Head of caudate nucleus (tissue), 42 donors: ENCODE data around the gene GKN1.
"Not testable (repeated sequence)": the region's sequence is repeated elsewhere in the genome, so short reads cannot be mapped to it uniquely, and the experiment has no call there.

Source experiments
- DNase-seq, 42 donors: peaks; one replicate each; pipeline versions ENCODE4 v3.0.0 to v3.0.0-alpha.2; 2020 to 2021; ENCODE audit warnings: mixed read lengths in 7 of 42
- intact Hi-C: fragments of 100-400 bp; cut with DNase I; formaldehyde crosslinking; loops from one replicate; pipeline ENCODE4 v1.15.0; 2022

Gene GKN1

GRCh38 chr2:68952887-68953521, 21.4 kb upstream of the GKN1 start, which contains the start of gene GKN2:
Gene GKN2 (minus strand): TSS chr2:68952893. CDS start chr2:68952861, 32 bp downstream.
- intact Hi-C loops: no loop called here
- no peak for DNase-seq

GRCh38 chr2:68955432-68955831, 19.0 kb upstream of the GKN1 start:
- not testable (repeated sequence) for DNase-seq

GRCh38 chr2:68959001-68959400, 15.4 kb upstream of the GKN1 start:
- no peak for DNase-seq
- intact Hi-C loops: no loop called here

More at GRCh38 chr2:68955432-68955831, 19.0 kb upstream of the GKN1 start:
- intact Hi-C loops: not testable (repeated sequence)

GRCh38 chr2:68961380-68961779, 13.1 kb upstream of the GKN1 start:
- intact Hi-C loops: no loop called here
- no peak for DNase-seq

GRCh38 chr2:68964282-68964681, 10.2 kb upstream of the GKN1 start:
- DNase-seq: no peak
- intact Hi-C loops: no loop called here

- DNase-seq: no peak
- intact Hi-C loops: no loop called here
These were observed 6.2 kb upstream of the GKN1 start for GRCh38 chr2:68968221-68968620.

GRCh38 chr2:68969736-68970490, 4.5 kb upstream of the GKN1 start:
- no peak for DNase-seq

GRCh38 chr2:68970566-68971265, 3.7 kb upstream of the GKN1 start:
- intact Hi-C loops: no loop called here
- no peak for DNase-seq

More at GRCh38 chr2:68969736-68970490, 4.5 kb upstream of the GKN1 start:
- intact Hi-C loops: no loop called here

GRCh38 chr2:68971591-68972231, 2.7 kb upstream of the GKN1 start:
- intact Hi-C loops: no loop called here
- DNase-seq: no peak

GRCh38 chr2:68974946-68975665, 670 bp downstream of the GKN1 start:
- peak in 1 of 42 donors; percentile 9 for DNase-seq
- intact Hi-C loops: no loop called here

GRCh38 chr2:68975844-68976243, 1.4 kb downstream of the GKN1 start:
- intact Hi-C loops: no loop called here

GRCh38 chr2:68977453-68977852, 3.0 kb downstream of the GKN1 start:
- intact Hi-C loops: no loop called here
- DNase-seq: no peak

More at GRCh38 chr2:68975844-68976243, 1.4 kb downstream of the GKN1 start:
- DNase-seq: no peak

- intact Hi-C loops: no loop called here
- DNase-seq: no peak
These were observed 3.7 kb downstream of the GKN1 start for GRCh38 chr2:68978098-68978497.

GRCh38 chr2:68980956-68981355, 6.5 kb downstream of the GKN1 start:
- intact Hi-C loops: no loop called here
- DNase-seq: no peak

GRCh38 chr2:68987021-68987503, 12.6 kb downstream of the GKN1 start:
- DNase-seq: peak in 12 of 42 donors; percentile 2 to 65 (median 11)
- intact Hi-C loops: no loop called here

GRCh38 chr2:68989035-68989434, 14.6 kb downstream of the GKN1 start:
- no peak for DNase-seq
- intact Hi-C loops: no loop called here

GRCh38 chr2:68992341-68992740, 17.9 kb downstream of the GKN1 start:
- intact Hi-C loops: no loop called here
- DNase-seq: no peak

- no peak for DNase-seq
- intact Hi-C loops: no loop called here
These were observed 18.5 kb downstream of the GKN1 start for GRCh38 chr2:68992933-68993332.

GRCh38 chr2:68993660-68994059, 19.2 kb downstream of the GKN1 start:
- no peak for DNase-seq
- intact Hi-C loops: no loop called here
